SHP77 (cell line): ENCODE results near the gene BBS1.

Experiments used
- DNase-seq, 2 experiments: peaks; one replicate each; lab custom pipeline; 2025; lab: John Stamatoyannopoulos, UW

BBS1 gene

GRCh38 chr11:66549696-66550095 lies 39.3 kb downstream of the BBS1 start:
- no peak for DNase-seq

DNA sequence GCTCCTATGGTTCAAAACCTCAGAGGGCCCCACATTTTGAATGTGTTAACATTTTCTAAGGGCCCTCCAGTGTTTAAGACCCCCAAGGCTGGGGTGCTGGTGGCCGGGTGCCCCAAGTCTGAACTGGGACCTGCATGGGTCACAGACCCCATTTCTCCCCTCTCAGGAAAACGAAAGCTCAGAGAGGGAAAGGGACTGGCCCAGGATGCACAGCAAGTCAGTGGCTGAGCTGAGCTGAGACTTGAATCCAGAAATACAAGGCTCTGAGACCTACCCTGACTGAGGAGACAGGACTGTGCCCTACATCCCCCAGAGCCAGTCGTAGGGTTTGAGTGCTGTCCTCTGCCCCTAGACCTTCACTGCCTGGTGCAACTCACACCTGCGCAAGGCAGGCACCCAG lies 40.5 kb downstream of the BBS1 start:
- DNase-seq, result no peak

DNA sequence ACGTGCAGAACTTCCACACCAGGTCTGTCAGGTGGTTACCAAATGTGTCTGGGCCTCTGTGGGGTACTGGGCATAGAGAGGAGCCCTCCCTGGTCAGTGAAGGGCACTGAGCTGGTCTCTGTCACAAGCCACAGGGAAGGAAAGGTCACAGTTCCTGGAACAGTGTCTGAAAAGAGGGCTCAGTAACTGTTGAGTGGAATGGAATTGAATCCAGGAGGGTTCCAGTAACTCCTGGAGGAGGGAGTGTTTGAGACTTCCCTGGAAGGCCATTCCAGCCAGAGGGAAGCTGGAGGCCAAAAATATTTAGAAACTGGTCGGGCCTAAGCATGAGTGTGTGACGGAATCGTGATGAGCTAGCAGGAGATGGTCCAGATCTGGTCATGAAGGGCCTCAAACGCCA lies 44.2 kb downstream of the BBS1 start:
- DNase-seq, result no peak

GRCh38 chr11:66555416-66555815 lies 45.0 kb downstream of the BBS1 start:
- no peak for DNase-seq

DNA sequence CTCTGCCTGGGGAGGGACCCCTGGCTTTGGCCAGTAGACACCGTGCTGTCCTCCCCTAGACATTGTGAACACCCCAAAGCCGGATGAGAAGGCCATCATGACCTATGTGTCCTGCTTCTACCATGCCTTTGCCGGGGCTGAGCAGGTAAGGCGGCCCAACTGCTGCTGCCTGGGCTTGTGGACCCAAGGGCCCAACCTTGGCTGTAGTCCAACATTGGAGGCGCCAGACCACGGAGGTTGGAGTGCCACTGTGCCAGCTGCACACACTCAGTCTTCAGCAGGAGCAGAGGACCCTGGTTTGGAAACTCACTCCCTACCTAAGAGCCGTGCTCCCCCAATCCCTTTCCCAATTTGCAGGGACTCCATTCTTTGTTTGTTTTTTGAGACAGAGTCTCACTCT lies 45.7 kb downstream of the BBS1 start:
- peak; percentile 80 to 87 for DNase-seq

DNA sequence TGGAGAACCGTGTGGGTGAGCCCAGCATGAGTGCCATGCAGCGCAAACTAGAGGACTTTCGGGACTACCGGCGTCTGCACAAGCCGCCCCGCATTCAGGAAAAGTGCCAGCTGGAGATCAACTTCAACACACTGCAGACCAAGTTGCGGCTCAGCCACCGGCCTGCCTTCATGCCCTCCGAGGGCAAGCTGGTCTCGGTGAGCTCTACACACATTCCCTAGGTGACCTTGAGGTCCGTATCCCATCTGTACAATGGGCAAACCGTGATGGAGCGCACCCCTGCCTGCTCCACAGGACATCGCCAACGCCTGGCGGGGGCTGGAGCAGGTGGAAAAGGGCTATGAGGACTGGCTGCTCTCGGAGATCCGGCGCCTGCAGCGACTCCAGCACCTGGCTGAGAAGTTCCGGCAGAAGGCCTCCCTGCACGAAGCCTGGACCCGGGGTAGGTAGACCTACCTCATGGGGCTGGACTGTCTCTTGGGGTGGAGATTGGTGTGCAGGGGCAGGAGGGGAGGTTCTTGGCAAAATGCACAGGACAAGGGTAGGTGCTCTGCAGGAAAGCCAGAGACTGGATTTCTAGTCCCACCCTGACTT lies 47.4 kb downstream of the BBS1 start:
- DNase-seq, result peak; percentile 49 to 73

DNA sequence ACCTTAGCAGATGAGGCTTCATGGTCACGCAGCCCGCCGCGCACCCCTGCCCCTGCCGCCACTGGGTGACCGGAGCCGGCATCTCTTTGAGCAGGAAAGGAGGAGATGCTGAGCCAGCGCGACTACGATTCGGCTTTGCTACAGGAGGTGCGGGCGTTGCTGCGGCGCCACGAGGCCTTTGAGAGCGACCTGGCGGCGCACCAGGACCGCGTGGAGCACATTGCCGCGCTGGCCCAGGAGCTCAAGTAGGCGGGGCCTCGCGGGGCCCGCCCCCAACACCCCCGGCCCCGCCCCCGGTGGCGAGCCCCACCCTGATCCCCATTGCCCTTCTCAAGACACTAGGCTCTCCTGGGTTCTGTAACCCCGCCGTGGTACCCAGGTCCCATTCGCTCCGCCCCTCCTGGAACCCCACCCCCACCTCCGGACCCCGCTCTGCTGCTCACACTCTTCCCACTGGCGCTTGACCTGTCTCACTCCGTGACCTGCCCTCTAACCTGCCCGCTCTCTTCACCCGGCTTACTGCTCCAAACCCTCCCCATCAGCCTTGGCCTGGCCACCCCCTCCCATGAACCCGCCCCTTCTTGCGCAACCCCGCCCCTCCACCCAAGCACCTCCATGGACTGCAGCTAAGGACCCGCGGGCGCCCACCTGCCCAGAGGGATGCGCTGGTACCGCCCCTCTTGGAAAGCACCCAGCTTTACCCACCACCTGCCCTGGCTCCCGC lies 48.9 kb downstream of the BBS1 start:
- DNase-seq, result peak in 1 of 2 experiments; percentile 44

DNA sequence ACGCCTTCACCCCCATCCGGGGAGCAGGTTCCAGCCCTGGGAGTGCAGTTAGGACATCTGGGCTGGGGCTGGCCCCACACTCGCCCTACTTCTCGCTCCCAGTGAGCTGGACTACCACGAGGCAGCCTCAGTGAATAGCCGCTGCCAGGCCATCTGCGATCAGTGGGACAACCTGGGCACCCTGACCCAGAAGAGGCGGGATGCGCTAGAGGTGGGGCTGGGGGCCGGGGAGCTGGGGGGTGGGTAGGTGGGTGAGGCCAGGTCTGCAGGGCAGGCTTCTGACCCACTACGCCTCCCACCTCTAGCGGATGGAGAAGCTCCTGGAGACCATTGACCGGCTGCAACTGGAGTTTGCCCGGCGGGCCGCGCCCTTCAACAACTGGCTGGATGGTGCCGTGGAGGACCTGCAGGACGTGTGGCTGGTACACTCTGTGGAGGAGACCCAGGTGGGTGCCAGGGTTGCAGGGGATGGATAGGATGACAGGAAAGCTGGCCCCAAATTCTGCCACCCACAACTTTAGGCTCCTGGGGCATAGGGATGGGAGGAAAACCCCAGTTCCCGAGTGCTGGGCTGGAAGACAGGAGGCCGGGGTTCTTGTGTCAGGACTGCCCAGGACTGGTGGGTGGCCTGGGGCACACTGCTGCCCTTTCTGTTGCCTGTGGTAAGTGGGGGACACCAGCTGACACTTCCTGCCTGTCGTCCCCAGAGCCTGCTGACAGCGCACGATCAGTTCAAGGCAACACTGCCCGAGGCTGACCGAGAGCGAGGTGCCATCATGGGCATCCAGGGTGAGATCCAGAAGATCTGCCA lies 49.6 kb downstream of the BBS1 start:
- no peak for DNase-seq

GRCh38 chr11:66561178-66561974 lies 50.9 kb downstream of the BBS1 start:
- peak in 1 of 2 experiments; percentile 65 for DNase-seq

- no peak for DNase-seq
These were observed 51.5 kb downstream of the BBS1 start for GRCh38 chr11:66561975-66562248.

DNA sequence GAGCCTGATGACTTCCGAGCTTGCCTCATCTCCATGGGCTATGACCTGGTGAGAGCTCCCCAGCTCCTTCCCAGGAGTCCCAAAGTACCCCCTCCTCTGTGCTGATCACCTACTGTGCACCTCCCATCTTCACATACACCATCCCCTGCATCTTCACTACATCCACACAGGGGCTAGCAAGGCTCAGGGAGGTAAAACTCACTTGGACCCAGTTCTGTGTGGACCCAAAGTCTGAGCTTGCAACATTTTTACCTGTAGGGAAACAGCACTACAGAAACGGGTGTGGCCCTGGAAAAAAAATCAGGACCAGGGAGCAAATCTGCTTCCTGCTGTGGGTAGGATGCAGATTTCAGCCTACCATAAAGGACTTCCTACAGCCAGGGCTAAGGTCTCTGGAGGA lies 51.8 kb downstream of the BBS1 start:
- DNase-seq, result no peak

- no peak for DNase-seq
These were observed 52.6 kb downstream of the BBS1 start for GRCh38 chr11:66562907-66563583.

GRCh38 chr11:66563832-66564231 lies 53.4 kb downstream of the BBS1 start:
- DNase-seq, result no peak

- no peak for DNase-seq
These were observed 54.1 kb downstream of the BBS1 start for GRCh38 chr11:66564538-66564937.

DNA sequence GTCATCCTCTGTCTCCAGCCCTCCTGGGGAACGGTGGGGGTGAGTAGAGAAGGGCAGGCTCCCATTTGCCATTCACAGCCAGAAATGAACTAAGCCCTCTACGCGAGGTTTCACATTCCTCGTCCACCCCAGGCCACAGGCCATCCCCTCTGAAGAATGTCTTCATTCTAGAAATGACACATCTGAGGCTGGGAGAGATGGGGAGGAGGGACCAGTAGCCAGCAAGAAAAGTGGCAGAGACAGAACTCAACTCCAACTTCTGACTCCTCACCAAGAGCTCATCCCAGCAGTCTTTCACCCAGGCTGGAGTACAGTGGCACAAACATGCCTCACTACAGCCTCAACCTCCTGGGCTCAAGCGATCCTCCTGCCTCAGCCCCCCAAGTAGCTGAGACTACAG lies 54.5 kb downstream of the BBS1 start:
- no peak for DNase-seq

- DNase-seq, result no peak
These were observed 55.8 kb downstream of the BBS1 start for GRCh38 chr11:66566221-66566620.

GRCh38 chr11:66567787-66568123 lies 57.3 kb downstream of the BBS1 start:
- DNase-seq, result no peak

DNA sequence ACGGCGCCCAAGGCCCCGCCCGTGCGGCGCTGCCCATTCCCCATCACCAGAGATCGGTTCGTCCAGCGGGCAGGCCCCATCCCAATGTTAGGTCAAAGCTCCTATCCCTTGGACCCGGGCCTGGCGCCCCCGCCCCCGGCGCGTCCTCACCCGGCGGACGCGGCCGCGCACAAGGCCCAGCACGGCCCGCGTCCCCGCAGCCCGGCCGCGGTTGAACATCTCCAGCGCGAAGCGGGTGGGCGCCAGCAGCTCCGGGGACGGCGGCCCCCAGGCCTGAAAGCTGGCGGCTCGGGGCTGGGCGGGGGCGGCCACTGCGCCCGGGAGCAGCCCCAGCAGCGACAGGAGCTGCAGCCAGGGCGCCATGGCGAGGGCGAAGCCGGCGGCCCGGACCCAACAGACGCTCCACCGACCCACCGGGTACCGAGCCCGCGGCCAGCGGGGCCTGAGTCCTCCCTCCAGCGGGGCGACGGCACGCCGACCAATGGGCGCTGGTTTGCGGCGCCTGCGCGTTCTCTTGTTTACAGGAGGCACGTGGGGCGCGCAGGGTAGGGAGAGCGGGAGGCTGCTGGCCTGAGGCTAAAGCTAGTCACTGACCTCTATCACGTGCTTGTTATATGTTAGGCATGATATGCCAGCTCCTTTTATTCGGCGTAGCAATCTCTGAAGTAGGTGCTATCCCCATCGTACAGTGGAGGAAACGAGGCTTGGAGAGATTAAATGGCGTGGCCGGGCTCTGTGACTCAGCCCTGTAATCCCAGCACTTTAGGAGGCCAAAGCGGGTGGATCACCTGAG lies 57.9 kb downstream of the BBS1 start, which contains the start of gene CTSF:
TSS of gene CTSF (minus strand) at position 483 of the 793 bp plus-strand sequence. CDS start at position 363, 120 bp downstream.
- DNase-seq, result peak; percentile 75 to 92

DNA sequence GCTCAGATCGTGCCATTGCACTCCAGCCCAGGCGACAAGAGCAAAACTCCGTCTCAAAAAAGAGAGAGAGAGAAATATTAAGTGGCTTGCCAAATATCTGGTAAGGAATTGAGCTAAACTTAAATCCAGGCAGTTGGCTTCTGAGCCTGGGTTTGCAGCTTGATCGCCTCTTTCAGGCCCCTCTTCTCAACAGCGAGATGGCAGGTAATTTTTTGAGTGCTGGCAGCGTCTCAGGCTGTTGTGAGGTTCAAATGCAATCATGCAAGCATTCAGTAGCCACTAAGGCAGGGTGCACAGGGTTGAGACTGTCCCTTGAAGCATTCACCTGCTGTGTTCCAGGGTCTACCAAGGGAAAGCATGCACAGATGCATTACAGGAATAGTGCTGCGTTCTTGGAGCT lies 58.6 kb downstream of the BBS1 start:
- DNase-seq, result no peak

GRCh38 chr11:66570079-66570849 lies 59.8 kb downstream of the BBS1 start:
- no peak for DNase-seq
